ENCODE results near the gene PDIA2.

Gene PDIA2

GRCh38 chr16:317583-317982 is 34.6 kb downstream of the PDIA2 start:
- in situ Hi-C loops (cut with HindIII; ENCODE audit: low sequenced_read_pairs): no loop called here
- TF ChIP-seq CTCF (IDR thresholded peaks at IDR 0.05; ENCODE audit: low read depth, low read length, missing control alignments): no peak
- H3K4me3 ChIP-seq (ENCODE audit: low read depth, low read length): no peak overlapping the region
- no peak for DNase-seq (ENCODE audit: low read depth)

GRCh38 chr16:318628-319027 is 35.7 kb downstream of the PDIA2 start:
- no peak for DNase-seq (ENCODE audit: low read depth)
- in situ Hi-C loops (cut with HindIII; ENCODE audit: low sequenced_read_pairs): no loop called here

GRCh38 chr16:320206-320605 is 37.2 kb downstream of the PDIA2 start:
- in situ Hi-C loops (cut with HindIII; ENCODE audit: low sequenced_read_pairs): loop anchor here (5.0 kb wide), 1 partner anchor 42 kb away; no protein-coding TSS in a partner anchor
- H3K4me3 ChIP-seq (ENCODE audit: low read depth, low read length): no peak overlapping the region
- TF ChIP-seq CTCF (IDR thresholded peaks at IDR 0.05; ENCODE audit: low read depth, low read length, missing control alignments): no peak
- DNase-seq (ENCODE audit: low read depth): no peak

More at GRCh38 chr16:318628-319027, 35.7 kb downstream of the PDIA2 start:
- H3K4me3 ChIP-seq (ENCODE audit: low read depth, low read length): no peak overlapping the region
- peak; percentile 28 for TF ChIP-seq CTCF (IDR thresholded peaks at IDR 0.05; ENCODE audit: low read depth, low read length, missing control alignments)

GRCh38 chr16:321532-321931 is 38.6 kb downstream of the PDIA2 start:
- no peak for DNase-seq (ENCODE audit: low read depth)
- in situ Hi-C loops (cut with HindIII; ENCODE audit: low sequenced_read_pairs): loop anchor here (5.0 kb wide), 1 partner anchor 41 kb away; no protein-coding TSS in a partner anchor
- no peak for TF ChIP-seq CTCF (IDR thresholded peaks at IDR 0.05; ENCODE audit: low read depth, low read length, missing control alignments)
- H3K4me3 ChIP-seq (ENCODE audit: low read depth, low read length): no peak overlapping the region

GRCh38 chr16:322476-323143 is 39.6 kb downstream of the PDIA2 start:
- no peak overlapping the region for H3K4me3 ChIP-seq (ENCODE audit: low read depth, low read length)
- no peak for DNase-seq (ENCODE audit: low read depth)
- no peak for TF ChIP-seq CTCF (IDR thresholded peaks at IDR 0.05; ENCODE audit: low read depth, low read length, missing control alignments)
- in situ Hi-C loops (cut with HindIII; ENCODE audit: low sequenced_read_pairs): loop anchor here (5.0 kb wide), 1 partner anchor 40 kb away; no protein-coding TSS in a partner anchor

- H3K4me3 ChIP-seq (ENCODE audit: low read depth, low read length): no peak overlapping the region
- in situ Hi-C loops (cut with HindIII; ENCODE audit: low sequenced_read_pairs): loop anchor here (5.0 kb wide), 1 partner anchor 38 kb away; no protein-coding TSS in a partner anchor
- no peak for TF ChIP-seq CTCF (IDR thresholded peaks at IDR 0.05; ENCODE audit: low read depth, low read length, missing control alignments)
Measured at GRCh38 chr16:324201-324450, 41.2 kb downstream of the PDIA2 start.

More at GRCh38 chr16:324201-324450, 41.2 kb downstream of the PDIA2 start:
- DNase-seq (ENCODE audit: low read depth): no peak
